ENCODE data around the gene ACTR6. TPM values are rescaled to one million over a fixed set of nuclear protein-coding genes. Genes with fewer than 3 reads are reported as not detected.

Gene ACTR6
- total RNA-seq, 1 experiment from 2014 or later = 34.9 TPM

- Histone ChIP-seq H3K4me2 (ENCODE audit: insufficient read depth, insufficient read length, low read length) (no peak overlapping the region), H3K23ac (ENCODE audit: insufficient read length, low read depth, low read length) (no peak overlapping the region), H3K79me2 (ENCODE audit: insufficient read depth, low read length) (no peaks in the 10 kb centered on the region), H3K79me1 (ENCODE audit: insufficient read depth, low read depth, low read length, poor library complexity, severe bottlenecking) (no peaks in the 10 kb centered on the region), H3K27me3 (ENCODE audit: insufficient read depth, low read length) (no peaks in the 10 kb centered on the region), H2BK12ac (ENCODE audit: insufficient read length, low read depth, low read length) (no peak overlapping the region), H2BK5ac (ENCODE audit: insufficient read length, low read length) (no peak overlapping the region), H2BK120ac (ENCODE audit: low read depth, low read length, poor library complexity, severe bottlenecking) (no peak overlapping the region), H3K27ac (ENCODE audit: insufficient read length, low read depth, low read length) (no peak overlapping the region), H4K91ac (ENCODE audit: insufficient read length, low read depth, low read length) (no peak overlapping the region), H4K5ac (ENCODE audit: insufficient read length, low read depth, low read length) (no peak overlapping the region), H3K23me2 (ENCODE audit: insufficient read length, low read depth, low read length, poor library complexity, severe bottlenecking) (no peaks in the 10 kb centered on the region), H3K9me3 (ENCODE audit: control insufficient read depth, low read depth, low read length) (no peaks in the 10 kb centered on the region), H2AK5ac (ENCODE audit: insufficient read length, low read length) (no peak overlapping the region), H3T11ph (ENCODE audit: low read length) (no peak overlapping the region), H3K4me1 (ENCODE audit: insufficient read depth, low read length) (no peaks in the 10 kb centered on the region), H4K20me1 (ENCODE audit: control insufficient read depth, insufficient read depth, insufficient read length) (no peaks in the 10 kb centered on the region), H3K18ac (ENCODE audit: insufficient read length, low read depth, low read length) (no peak overlapping the region), H3K56ac (ENCODE audit: insufficient read length, low read depth, low read length) (no peak overlapping the region), H3K14ac (ENCODE audit: insufficient read depth, low read length) (no peak overlapping the region), H4K8ac (replicated peaks; ENCODE audit: insufficient read length, low read depth, low read length) (no peak overlapping the region), H2BK20ac (ENCODE audit: low read depth, low read length, poor library complexity, severe bottlenecking) (no peak overlapping the region), H2BK15ac (ENCODE audit: low read depth, low read length) (no peak overlapping the region), H3K4ac (ENCODE audit: low read depth, low read length) (no peak overlapping the region), H2AFZ (ENCODE audit: low read length) (no peak overlapping the region), H3K9ac (ENCODE audit: extremely low read depth, insufficient read length, low read length) (no peak overlapping the region)
- no peak overlapping the region for H3K4me3 Mint-ChIP-seq
- no CpG with 5 or more reads among the region's 1 CpG for WGBS (ENCODE audit: extremely low coverage, insufficient read length, low lambda C conversion rate)
- no peak overlapping the region for H3K27ac Mint-ChIP-seq
- peaks cover 0 to 11% (median 0%) of the 10 kb centered on the region in 3 experiments; a peak in 2 of 7 replicates for H3K36me3 Mint-ChIP-seq (ENCODE audit: insufficient read depth in 1 of 3, low read depth in 3 of 3)
- no peak for TF ChIP-seq CTCF (conservative IDR thresholded peaks at IDR 0.05)
- no peaks in the 10 kb centered on the region for H3K27me3 Mint-ChIP-seq (ENCODE audit: low read depth)
- DNase-seq = no peak
- no peaks in the 10 kb centered on the region for H3K4me1 Mint-ChIP-seq
- no peaks in the 10 kb centered on the region for H3K9me3 Mint-ChIP-seq
Measured at GRCh38 chr12:100239589-100239988, 39.0 kb downstream of the ACTR6 start.
